ENCODE measurements around the gene HHATL. TPM values are rescaled to one million over a fixed set of nuclear protein-coding genes. Genes with fewer than 3 reads are reported as not detected.

HHATL gene
- total RNA-seq, 4 donors from 2014 or later, result 0.34 to 6.1 (median 1.5) TPM; not detected in 1

- 72 to 92% methylated on average over 7 of the region's 7 CpGs for WGBS, 2 donors
- H3K4me3 ChIP-seq (ENCODE audit: low read depth, poor library complexity, severe bottlenecking), result no peak overlapping the region
- intact Hi-C loops (cut with DNase I; ENCODE audit: low total_unique reads), result no loop called here
- DNase-seq (ENCODE audit: low spot score in 2 of 2), result no peak
- TF ChIP-seq CTCF (IDR thresholded peaks at IDR 0.05), result no peak
These were observed 15.6 kb downstream of the HHATL start for GRCh38 chr3:42686832-42687650.

GRCh38 chr3:42685891-42686820 is 16.4 kb downstream of the HHATL start:
- TF ChIP-seq POLR2A (IDR thresholded peaks at IDR 0.05), result no peak
- DNase-seq (ENCODE audit: low spot score in 2 of 2), result peak in 1 of 2 donors; percentile 72
- WGBS, 2 donors, result 36 to 44% methylated on average over 65 to 69 of the region's 80 CpGs
- intact Hi-C loops (cut with DNase I; ENCODE audit: low total_unique reads), result no loop called here
- H3K4me3 ChIP-seq (ENCODE audit: low read depth, poor library complexity, severe bottlenecking), result no peak overlapping the region

GRCh38 chr3:42685363-42685881 is 17.2 kb downstream of the HHATL start, which contains the start of gene KLHL40:
Gene KLHL40 (plus strand): TSS chr3:42685537. CDS start chr3:42685619, 82 bp downstream.
- H3K4me3 ChIP-seq (ENCODE audit: low read depth, poor library complexity, severe bottlenecking), result no peak within 1 kb of the TSS
- WGBS, 2 donors, result 41 to 60% methylated on average over 29 to 34 of the region's 34 CpGs
- intact Hi-C loops (cut with DNase I; ENCODE audit: low total_unique reads), result no loop called here
- DNase-seq (ENCODE audit: low spot score in 2 of 2), result peak in 1 of 2 donors; percentile 83
- TF ChIP-seq POLR2A (IDR thresholded peaks at IDR 0.05) (no peak), CTCF (IDR thresholded peaks at IDR 0.05) (no peak)

GRCh38 chr3:42684632-42685362 is 17.8 kb downstream of the HHATL start:
- DNase-seq (ENCODE audit: low spot score in 2 of 2), result peak in 1 of 2 donors; percentile 42
- WGBS, 2 donors, result 83 to 84% methylated on average over 7 of the region's 7 CpGs
- no peak overlapping the region for H3K4me3 ChIP-seq (ENCODE audit: low read depth, poor library complexity, severe bottlenecking)
- TF ChIP-seq POLR2A (IDR thresholded peaks at IDR 0.05) (no peak), CTCF (IDR thresholded peaks at IDR 0.05) (no peak)
- intact Hi-C loops (cut with DNase I; ENCODE audit: low total_unique reads), result no loop called here

GRCh38 chr3:42683875-42684598 is 18.6 kb downstream of the HHATL start:
- no peak overlapping the region for H3K4me3 ChIP-seq (ENCODE audit: low read depth, poor library complexity, severe bottlenecking)
- intact Hi-C loops (cut with DNase I; ENCODE audit: low total_unique reads), result no loop called here
- no peak for TF ChIP-seq POLR2A (IDR thresholded peaks at IDR 0.05)
- WGBS, 2 donors, result 29 to 34% methylated on average over 10 of the region's 10 CpGs
- DNase-seq (ENCODE audit: low spot score in 2 of 2), result peak; percentile 90 to 91
